GM08714 (cell line): ENCODE results near the gene MYH7B.

Experiments used
- H3K4me3 ChIP-seq: fragments of 200-500 bp; sonication (Bioruptor generic); 2 replicates; pipeline ENCODE4 v1.5.1; 2014; ENCODE audit warnings: mild to moderate bottlenecking, low read length, inconsistent platforms
- ZNF274 ChIP-seq: IDR thresholded peaks from 2 replicates; pipeline ENCODE4 v1.6.1; 2012; ENCODE audit warnings: mild to moderate bottlenecking, low read depth, low read length

MYH7B gene

GRCh38 chr20:34987288-34988190 is 31.9 kb downstream of the MYH7B start:
- TF ChIP-seq ZNF274, result no peak
- H3K4me3 ChIP-seq, result no peak overlapping the region

GRCh38 chr20:34988191-34988540 is 32.5 kb downstream of the MYH7B start:
- no peak for TF ChIP-seq ZNF274

GRCh38 chr20:34989118-34989517 is 33.5 kb downstream of the MYH7B start:
- no peak for TF ChIP-seq ZNF274
- H3K4me3 ChIP-seq, result no peak overlapping the region

More at GRCh38 chr20:34988191-34988540, 32.5 kb downstream of the MYH7B start:
- no peak overlapping the region for H3K4me3 ChIP-seq

- no peak overlapping the region for H3K4me3 ChIP-seq
- no peak for TF ChIP-seq ZNF274
Observed at GRCh38 chr20:34989670-34990069, 34.0 kb downstream of the MYH7B start.

GRCh38 chr20:34990231-34990630 is 34.6 kb downstream of the MYH7B start:
- TF ChIP-seq ZNF274, result no peak
- no peak overlapping the region for H3K4me3 ChIP-seq

GRCh38 chr20:34990661-34991214 is 35.1 kb downstream of the MYH7B start:
- TF ChIP-seq ZNF274, result no peak
- no peak overlapping the region for H3K4me3 ChIP-seq

GRCh38 chr20:34992751-34993417 is 37.2 kb downstream of the MYH7B start:
- H3K4me3 ChIP-seq, result no peak overlapping the region
- TF ChIP-seq ZNF274, result no peak

- no peak overlapping the region for H3K4me3 ChIP-seq
- TF ChIP-seq ZNF274, result no peak
Observed at GRCh38 chr20:34993941-34994508, 38.4 kb downstream of the MYH7B start.

- no peak for TF ChIP-seq ZNF274
- no peak overlapping the region for H3K4me3 ChIP-seq
Observed at GRCh38 chr20:34994509-34995131, 39.0 kb downstream of the MYH7B start.

GRCh38 chr20:34995192-34995591 is 39.5 kb downstream of the MYH7B start:
- H3K4me3 ChIP-seq, result no peak overlapping the region
- no peak for TF ChIP-seq ZNF274

GRCh38 chr20:34995696-34996095 is 40.0 kb downstream of the MYH7B start:
- no peak for TF ChIP-seq ZNF274
- H3K4me3 ChIP-seq, result no peak overlapping the region

- no peak overlapping the region for H3K4me3 ChIP-seq
- TF ChIP-seq ZNF274, result no peak
Observed at GRCh38 chr20:34996243-34997028, 40.8 kb downstream of the MYH7B start.

GRCh38 chr20:34997131-34997561 is 41.5 kb downstream of the MYH7B start:
- no peak overlapping the region for H3K4me3 ChIP-seq
- no peak for TF ChIP-seq ZNF274
